GM23338 (cell line): ENCODE data around the gene SVOPL.

Experiments used
- EZH2 ChIP-seq: fragments of 200-600 bp; sonication (generic); IDR thresholded peaks from one replicate; pipeline ENCODE4 v1.8.0; 2017; ENCODE audit warnings: antibody characterized with exemption, mild to moderate bottlenecking, low read depth; ENCODE audit not compliant: unreplicated experiment
- TF ChIP-seq, protein P1 (sequence below), 2 experiments: fragments of 200-600 bp in 1 of 2; sonication (generic) in 1 of 2; conservative IDR thresholded peaks; 2 replicates each; pipeline versions ENCODE4 v1.5.1 to v1.6.1; 2016 to 2017; ENCODE audit warnings: antibody characterized with exemption in 2 of 2, low read depth in 2 of 2, mild to moderate bottlenecking in 2 of 2, moderate library complexity in 1 of 2

DNA sequence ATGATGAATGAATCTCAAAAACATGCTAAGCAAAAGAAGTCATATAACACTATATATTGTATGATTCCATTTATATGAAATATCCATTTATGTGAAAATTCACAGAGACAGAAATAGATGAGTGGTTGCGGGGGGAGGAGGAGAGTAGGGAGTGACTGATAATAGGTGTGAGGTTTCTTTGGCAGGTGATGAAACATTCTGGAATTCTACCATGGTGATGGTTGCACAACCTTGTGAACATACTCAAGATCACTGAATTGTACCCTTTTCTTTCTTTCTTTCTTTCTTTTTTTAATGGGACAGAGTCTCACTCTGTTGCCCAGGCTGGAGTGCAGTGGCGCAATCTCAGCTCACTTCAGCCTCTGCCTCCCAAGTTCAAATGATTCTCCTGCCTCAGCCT lies 10.7 kb downstream of the SVOPL start:
- no peak for TF ChIP-seq EZH2
- TF ChIP-seq, protein P1, sequence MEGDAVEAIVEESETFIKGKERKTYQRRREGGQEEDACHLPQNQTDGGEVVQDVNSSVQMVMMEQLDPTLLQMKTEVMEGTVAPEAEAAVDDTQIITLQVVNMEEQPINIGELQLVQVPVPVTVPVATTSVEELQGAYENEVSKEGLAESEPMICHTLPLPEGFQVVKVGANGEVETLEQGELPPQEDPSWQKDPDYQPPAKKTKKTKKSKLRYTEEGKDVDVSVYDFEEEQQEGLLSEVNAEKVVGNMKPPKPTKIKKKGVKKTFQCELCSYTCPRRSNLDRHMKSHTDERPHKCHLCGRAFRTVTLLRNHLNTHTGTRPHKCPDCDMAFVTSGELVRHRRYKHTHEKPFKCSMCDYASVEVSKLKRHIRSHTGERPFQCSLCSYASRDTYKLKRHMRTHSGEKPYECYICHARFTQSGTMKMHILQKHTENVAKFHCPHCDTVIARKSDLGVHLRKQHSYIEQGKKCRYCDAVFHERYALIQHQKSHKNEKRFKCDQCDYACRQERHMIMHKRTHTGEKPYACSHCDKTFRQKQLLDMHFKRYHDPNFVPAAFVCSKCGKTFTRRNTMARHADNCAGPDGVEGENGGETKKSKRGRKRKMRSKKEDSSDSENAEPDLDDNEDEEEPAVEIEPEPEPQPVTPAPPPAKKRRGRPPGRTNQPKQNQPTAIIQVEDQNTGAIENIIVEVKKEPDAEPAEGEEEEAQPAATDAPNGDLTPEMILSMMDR (conservative IDR thresholded peaks at IDR 0.05; ENCODE audit: low read depth in 2 of 2), result no peak
